ENCODE data around the gene IL5RA. TPM values are rescaled to one million over a fixed set of nuclear protein-coding genes. Genes with fewer than 3 reads are reported as not detected.

IL5RA gene
- total RNA-seq, 2 experiments from 2014 or later, result not detected

- Mint-ChIP-seq H3K36me3 (ENCODE audit: low read depth) (no peaks in the 10 kb centered on the region), H3K27me3 (peaks cover 4% of the 10 kb centered on the region), H3K4me3 (no peak overlapping the region), H3K9me3 (no peaks in the 10 kb centered on the region), H3K27ac (no peak overlapping the region), H3K4me1 (ENCODE audit: low read depth) (peaks cover 6% of the 10 kb centered on the region)
- peak; percentile 37 for ATAC-seq
- ChIA-PET CTCF (no interaction called here), POLR2A (no interaction called here)
- no peak for TF ChIP-seq CTCF (IDR thresholded peaks at IDR 0.05)
- intact Hi-C loops (cut with micrococcal nuclease), result no loop called here
- no peak for DNase-seq
Measured at GRCh38 chr3:3109407-3110298, 521 bp downstream of the IL5RA start.

GRCh38 chr3:3107858-3108257, 2.3 kb downstream of the IL5RA start:
- Mint-ChIP-seq H3K27me3 (peaks cover 4% of the 10 kb centered on the region), H3K27ac (no peak overlapping the region), H3K4me3 (no peak overlapping the region), H3K4me1 (ENCODE audit: low read depth) (peaks cover 6% of the 10 kb centered on the region), H3K36me3 (ENCODE audit: low read depth) (no peaks in the 10 kb centered on the region), H3K9me3 (no peaks in the 10 kb centered on the region)
- DNase-seq, result no peak
- intact Hi-C loops (cut with micrococcal nuclease), result no loop called here
- TF ChIP-seq CTCF (IDR thresholded peaks at IDR 0.05), result no peak
- POLR2A ChIA-PET, result no interaction called here
- ATAC-seq, result no peak
- CTCF ChIA-PET, result no interaction called here

- peaks cover 6% of the 10 kb centered on the region for H3K4me1 Mint-ChIP-seq (ENCODE audit: low read depth)
- DNase-seq (no peak), ATAC-seq (no peak)
- POLR2A ChIA-PET, result no interaction called here
- no peak for TF ChIP-seq CTCF (IDR thresholded peaks at IDR 0.05)
- CTCF ChIA-PET, result no interaction called here
- H3K36me3 Mint-ChIP-seq (ENCODE audit: low read depth), result no peaks in the 10 kb centered on the region
- H3K27me3 Mint-ChIP-seq, result peaks cover 4% of the 10 kb centered on the region
- intact Hi-C loops (cut with micrococcal nuclease), result no loop called here
- no peak overlapping the region for H3K27ac Mint-ChIP-seq
- no peak overlapping the region for H3K4me3 Mint-ChIP-seq
- no peaks in the 10 kb centered on the region for H3K9me3 Mint-ChIP-seq
Measured at GRCh38 chr3:3107181-3107580, 3.0 kb downstream of the IL5RA start.

- peaks cover 4% of the 10 kb centered on the region for H3K27me3 Mint-ChIP-seq
- no peak overlapping the region for H3K27ac Mint-ChIP-seq
- H3K4me3 Mint-ChIP-seq, result no peak overlapping the region
- intact Hi-C loops (cut with micrococcal nuclease), result no loop called here
- ChIA-PET POLR2A (interaction anchor here (0.5 kb wide), 1 partner anchor 1903 kb away, joined by 3 read pairs; no protein-coding TSS in a partner anchor), CTCF (no interaction called here)
- peaks cover 6% of the 10 kb centered on the region for H3K4me1 Mint-ChIP-seq (ENCODE audit: low read depth)
- ATAC-seq (no peak), DNase-seq (no peak)
- H3K36me3 Mint-ChIP-seq (ENCODE audit: low read depth), result no peaks in the 10 kb centered on the region
- no peak for TF ChIP-seq CTCF (IDR thresholded peaks at IDR 0.05)
- no peaks in the 10 kb centered on the region for H3K9me3 Mint-ChIP-seq
Measured at GRCh38 chr3:3105815-3106214, 4.4 kb downstream of the IL5RA start.

GRCh38 chr3:3105246-3105645, 4.9 kb downstream of the IL5RA start:
- H3K27me3 Mint-ChIP-seq, result peaks cover 4% of the 10 kb centered on the region
- DNase-seq (no peak), ATAC-seq (no peak)
- intact Hi-C loops (cut with micrococcal nuclease), result no loop called here
- H3K9me3 Mint-ChIP-seq, result no peaks in the 10 kb centered on the region
- TF ChIP-seq CTCF (IDR thresholded peaks at IDR 0.05), result no peak
- ChIA-PET POLR2A (interaction anchor here (0.5 to 0.7 kb wide), 2 partner anchors 1638 to 1903 kb away, joined by 3 read pairs; no protein-coding TSS in a partner anchor), CTCF (no interaction called here)
- no peaks in the 10 kb centered on the region for H3K36me3 Mint-ChIP-seq (ENCODE audit: low read depth)
- peaks cover 4% of the 10 kb centered on the region for H3K4me1 Mint-ChIP-seq (ENCODE audit: low read depth)
- H3K4me3 Mint-ChIP-seq, result no peak overlapping the region
- no peak overlapping the region for H3K27ac Mint-ChIP-seq
